T-cell (primary cell): ENCODE measurements around the gene MAP6D1. TPM values are rescaled to one million over a fixed set of nuclear protein-coding genes. Genes with fewer than 3 reads are reported as not detected.

ENCODE experiments used
- ATAC-seq, 4 experiments: fragments of 200-7000 bp in 3 of 4; fragments of 150-1000 bp in 1 of 4; cut with Tn5 transposase; replicated peaks in 1 of 4; 1 replicate in 3 of 4; 2 replicates in 1 of 4; pipeline ENCODE4 v1.10.0; 2021; ENCODE audit warnings: moderate library complexity in 3 of 4, mild to moderate bottlenecking in 2 of 4, moderate number of reproducible peaks in 1 of 4
- CTCF ChIA-PET, 2 donors: fragments of 300-600 bp; sonication (Branson Sonifier 250); formaldehyde crosslinking; loops; one replicate each; lab custom pipeline; 2022; ENCODE audit warnings: antibody characterized with exemption in 2 of 2; lab: Charles Lee
- POLR2A ChIA-PET, 2 donors: fragments of 300-600 bp; sonication (Branson Sonifier 250); formaldehyde crosslinking; loops; one replicate each; lab custom pipeline; 2022; ENCODE audit warnings: antibody characterized with exemption in 2 of 2; lab: Charles Lee
- DNase-seq, 35 experiments: peaks; one replicate each; pipeline versions ENCODE4 v3.0.0 to v3.0.0-alpha.2; 2013 to 2023
- H3K27ac ChIP-seq: one replicate; pipeline ENCODE4 v1.5.1; 2013; ENCODE audit warnings: low read length
- H3K27me3 ChIP-seq, 2 experiments: replicated peaks in 1 of 2; 1 replicate in 1 of 2; 2 replicates in 1 of 2; pipeline versions ENCODE4 v1.6.1 to v1.7.0; 2013; ENCODE audit warnings: low read length in 1 of 2, mixed read lengths in 1 of 2; ENCODE audit not compliant: control insufficient read depth in 2 of 2, insufficient read depth in 2 of 2; ENCODE audit errors: extremely low read depth in 1 of 2
- H3K36me3 ChIP-seq, 2 donors: 1 replicate in 1 of 2; 2 replicates in 1 of 2; pipeline versions ENCODE4 v1.6.1 to v1.7.0; 2013; ENCODE audit warnings: low read length in 1 of 2; ENCODE audit not compliant: control insufficient read depth in 2 of 2, insufficient read depth in 1 of 2; ENCODE audit errors: extremely low read depth in 1 of 2
- H3K4me1 ChIP-seq, 2 experiments: 1 replicate in 1 of 2; 2 replicates in 1 of 2; pipeline versions ENCODE4 v1.6.1 to v1.7.0; 2013; ENCODE audit warnings: low read length in 2 of 2, mixed read lengths in 1 of 2; ENCODE audit not compliant: insufficient read depth in 2 of 2, control insufficient read depth in 1 of 2; ENCODE audit errors: extremely low read depth in 1 of 2
- H3K4me3 ChIP-seq, 2 donors: 1 replicate in 1 of 2; 2 replicates in 1 of 2; pipeline versions ENCODE4 v1.5.1 to v1.7.0; 2013; ENCODE audit warnings: mild to moderate bottlenecking in 2 of 2, low read length in 1 of 2, moderate library complexity in 1 of 2; ENCODE audit not compliant: control insufficient read depth in 1 of 2; ENCODE audit errors: extremely low read depth in 1 of 2
- H3K9me3 ChIP-seq: 2 replicates; pipeline ENCODE4 v1.7.0; 2013
- H3K27ac Mint-ChIP-seq, 2 donors: one replicate each; pipeline ENCODE4 v1.8.0; 2020 to 2021; ENCODE audit warnings: mild to moderate bottlenecking in 2 of 2, mixed read lengths in 2 of 2
- H3K27me3 Mint-ChIP-seq, 2 donors: one replicate each; pipeline ENCODE4 v1.8.0; 2021 to 2022; ENCODE audit warnings: mixed read lengths in 2 of 2
- H3K36me3 Mint-ChIP-seq: one replicate; pipeline ENCODE4 v1.8.0; 2021; ENCODE audit warnings: mixed read lengths
- H3K4me1 Mint-ChIP-seq, 3 donors: one replicate each; pipeline ENCODE4 v1.8.0; 2020 to 2022; ENCODE audit warnings: mixed read lengths in 3 of 3, mild to moderate bottlenecking in 1 of 3
- H3K4me3 Mint-ChIP-seq, 3 donors: one replicate each; pipeline ENCODE4 v1.8.0; 2020 to 2022; ENCODE audit warnings: mild to moderate bottlenecking in 3 of 3, mixed read lengths in 3 of 3, moderate library complexity in 3 of 3
- H3K9me3 Mint-ChIP-seq, 3 donors: one replicate each; pipeline ENCODE4 v1.8.0; 2020 to 2022; ENCODE audit warnings: mixed read lengths in 3 of 3
- WGBS: methylation state at CpG from one replicate; pipeline ENCODE4 v1.1.5; 2013; ENCODE audit warnings: missing lambda C conversion rate; ENCODE audit not compliant: insufficient coverage; 5-methylcytosine and 5-hydroxymethylcytosine counted together
- total RNA-seq, 35 experiments: library from RNA in 6 of 35; stranded (reverse) in 6 of 35; fragments of 120-200 nt in 1 of 35; gene quantifications; one replicate each; pipeline versions ENCODE4 v1.2.1 to v1.2.4 and lab custom pipeline; 2013 to 2026

MAP6D1 gene
- total RNA-seq, 5 donors from 2014 or later (not counting 1 experiment from before 2014, with no cell fraction given) = 1.2 to 3.3 (median 2.1) TPM

GRCh38 chr3:183827809-183828537 is 2.6 kb upstream of the MAP6D1 start:
- Histone ChIP-seq H3K36me3 (peaks cover 5 to 23% of the 10 kb centered on the region in 2 donors), H3K27me3 (peaks cover 0 to 5% of the 10 kb centered on the region in 2 experiments), H3K4me1 (peaks cover 10 to 16% of the 10 kb centered on the region in 2 experiments), H3K4me3 (no peak overlapping the region), H3K9me3 (no peaks in the 10 kb centered on the region), H3K27ac (no peak overlapping the region)
- Mint-ChIP-seq H3K9me3 (no peaks in the 10 kb centered on the region), H3K27me3 (peaks cover 0 to 8% of the 10 kb centered on the region in 2 donors), H3K36me3 (peaks cover 19% of the 10 kb centered on the region), H3K4me3 (no peak overlapping the region), H3K4me1 (peaks cover 9 to 18% (median 15%) of the 10 kb centered on the region in 3 donors), H3K27ac (peak overlapping the region; percentile 0 to 73)
- POLR2A ChIA-PET = no interaction called here
- 92% methylated on average over 10 of the region's 14 CpGs for WGBS
- ATAC-seq (no peak), DNase-seq (no peak)
- CTCF ChIA-PET = interaction anchor here in 1 of 2 donors (1.0 kb wide), 1 partner anchor 12 kb away, joined by 3 read pairs; no protein-coding TSS in a partner anchor

- no peak overlapping the region for H3K4me3 ChIP-seq
- peaks cover 10 to 16% of the 10 kb centered on the region in 2 experiments for H3K4me1 ChIP-seq
- peaks cover 0 to 10% of the 10 kb centered on the region in 2 experiments for H3K27me3 ChIP-seq
- peaks cover 3 to 16% of the 10 kb centered on the region in 2 donors for H3K36me3 ChIP-seq
- peak overlapping the region; percentile 73 to 77 (median 73) for H3K4me3 Mint-ChIP-seq
- peaks cover 9 to 18% (median 17%) of the 10 kb centered on the region in 3 donors for H3K4me1 Mint-ChIP-seq
- H3K27ac ChIP-seq = no peak overlapping the region
- H3K9me3 Mint-ChIP-seq = no peaks in the 10 kb centered on the region
- DNase-seq (peak in 1 of 35 experiments; percentile 6), ATAC-seq (no peak)
- peak overlapping the region; percentile 49 to 73 for H3K27ac Mint-ChIP-seq
- ChIA-PET CTCF (interaction anchor here (0.8 to 1.0 kb wide), 2 partner anchors 11 kb away, joined by 3 to 4 read pairs; no protein-coding TSS in a partner anchor), POLR2A (no interaction called here)
- H3K36me3 Mint-ChIP-seq = peaks cover 16% of the 10 kb centered on the region
- peaks cover 0 to 8% of the 10 kb centered on the region in 2 donors for H3K27me3 Mint-ChIP-seq
- WGBS = 96% methylated on average over 10 of the region's 14 CpGs
- H3K9me3 ChIP-seq = no peaks in the 10 kb centered on the region
These were observed 1.3 kb upstream of the MAP6D1 start for GRCh38 chr3:183826448-183827250.

- under 1% methylated on average over 88 of the region's 88 CpGs for WGBS
- Mint-ChIP-seq H3K4me1 (peaks cover 9 to 18% (median 17%) of the 10 kb centered on the region in 3 donors), H3K9me3 (no peaks in the 10 kb centered on the region), H3K27ac (no peak overlapping the region), H3K4me3 (peak overlapping the region; percentile 74 to 85 (median 77)), H3K36me3 (peaks cover 10% of the 10 kb centered on the region), H3K27me3 (peaks cover 0 to 8% of the 10 kb centered on the region in 2 donors)
- H3K9me3 ChIP-seq = no peaks in the 10 kb centered on the region
- POLR2A ChIA-PET = no interaction called here
- DNase-seq (peak in 7 of 35 experiments; percentile 6 to 32 (median 17)), ATAC-seq (peak; percentile 29 to 49 (median 40))
- peak overlapping the region; percentile 46 to 69 for H3K4me3 ChIP-seq
- H3K27ac ChIP-seq = no peak overlapping the region
- H3K36me3 ChIP-seq = peaks cover 3 to 9% of the 10 kb centered on the region in 2 donors
- peaks cover 10 to 16% of the 10 kb centered on the region in 2 experiments for H3K4me1 ChIP-seq
- H3K27me3 ChIP-seq = peaks cover 0 to 10% of the 10 kb centered on the region in 2 experiments
- CTCF ChIA-PET = no interaction called here
These were observed 469 bp downstream of the MAP6D1 start for GRCh38 chr3:183824761-183825455.

GRCh38 chr3:183823963-183824362 is 1.4 kb downstream of the MAP6D1 start:
- DNase-seq = no peak
- no peak overlapping the region for H3K27ac ChIP-seq
- peaks cover 0 to 10% of the 10 kb centered on the region in 2 experiments for H3K27me3 ChIP-seq
- no peaks in the 10 kb centered on the region for H3K9me3 ChIP-seq
- H3K4me1 ChIP-seq = peaks cover 10 to 16% of the 10 kb centered on the region in 2 experiments
- no peak for ATAC-seq
- peaks cover under 1 to 2% of the 10 kb centered on the region in 2 donors for H3K36me3 ChIP-seq
- no CpG with 5 or more reads among the region's 5 CpGs for WGBS
- peaks cover 9 to 18% (median 17%) of the 10 kb centered on the region in 3 donors for H3K4me1 Mint-ChIP-seq
- H3K4me3 ChIP-seq = no peak overlapping the region
- H3K27ac Mint-ChIP-seq = no peak overlapping the region
- H3K36me3 Mint-ChIP-seq = peaks cover 3% of the 10 kb centered on the region
- ChIA-PET CTCF (interaction anchor here in 1 of 2 donors (0.6 kb wide), 1 partner anchor 739 kb away, joined by 3 read pairs; no protein-coding TSS in a partner anchor), POLR2A (no interaction called here)
- H3K4me3 Mint-ChIP-seq = peak overlapping the region; percentile 74 to 85 (median 77)
- H3K9me3 Mint-ChIP-seq = no peaks in the 10 kb centered on the region
- H3K27me3 Mint-ChIP-seq = peaks cover 0 to 8% of the 10 kb centered on the region in 2 donors

GRCh38 chr3:183822631-183823030 is 2.7 kb downstream of the MAP6D1 start:
- H3K36me3 Mint-ChIP-seq = no peaks in the 10 kb centered on the region
- ChIA-PET POLR2A (interaction anchor here in 1 of 2 donors (0.5 kb wide), 1 partner anchor 190 kb away, joined by 4 read pairs; no protein-coding TSS in a partner anchor), CTCF (interaction anchor here in 1 of 2 donors (0.6 kb wide), 1 partner anchor 22 kb away, joined by 3 read pairs; no protein-coding TSS in a partner anchor)
- no peaks in the 10 kb centered on the region for H3K9me3 ChIP-seq
- peaks cover 0 to 10% of the 10 kb centered on the region in 2 experiments for H3K27me3 ChIP-seq
- WGBS = 98% methylated on average over 11 of the region's 13 CpGs
- H3K27ac Mint-ChIP-seq = peak overlapping the region in 1 of 2 donors; percentile 6
- H3K4me1 ChIP-seq = peaks cover 10 to 16% of the 10 kb centered on the region in 2 experiments
- no peak overlapping the region for H3K4me3 Mint-ChIP-seq
- H3K27ac ChIP-seq = no peak overlapping the region
- DNase-seq (no peak), ATAC-seq (no peak)
- peaks cover 0 to 8% of the 10 kb centered on the region in 2 donors for H3K27me3 Mint-ChIP-seq
- H3K9me3 Mint-ChIP-seq = no peaks in the 10 kb centered on the region
- no peak overlapping the region for H3K4me3 ChIP-seq
- peaks cover 9 to 18% (median 17%) of the 10 kb centered on the region in 3 donors for H3K4me1 Mint-ChIP-seq
- no peaks in the 10 kb centered on the region for H3K36me3 ChIP-seq
